Kidney capillary endothelial cell (primary cell): Measurements from ENCODE around the gene BCORL1.

ENCODE experiments used
- DNase-seq: peaks from one replicate; pipeline ENCODE4 v3.0.0-alpha.2; 2018; ENCODE audit warnings: low spot score

The BCORL1 gene, protein sequence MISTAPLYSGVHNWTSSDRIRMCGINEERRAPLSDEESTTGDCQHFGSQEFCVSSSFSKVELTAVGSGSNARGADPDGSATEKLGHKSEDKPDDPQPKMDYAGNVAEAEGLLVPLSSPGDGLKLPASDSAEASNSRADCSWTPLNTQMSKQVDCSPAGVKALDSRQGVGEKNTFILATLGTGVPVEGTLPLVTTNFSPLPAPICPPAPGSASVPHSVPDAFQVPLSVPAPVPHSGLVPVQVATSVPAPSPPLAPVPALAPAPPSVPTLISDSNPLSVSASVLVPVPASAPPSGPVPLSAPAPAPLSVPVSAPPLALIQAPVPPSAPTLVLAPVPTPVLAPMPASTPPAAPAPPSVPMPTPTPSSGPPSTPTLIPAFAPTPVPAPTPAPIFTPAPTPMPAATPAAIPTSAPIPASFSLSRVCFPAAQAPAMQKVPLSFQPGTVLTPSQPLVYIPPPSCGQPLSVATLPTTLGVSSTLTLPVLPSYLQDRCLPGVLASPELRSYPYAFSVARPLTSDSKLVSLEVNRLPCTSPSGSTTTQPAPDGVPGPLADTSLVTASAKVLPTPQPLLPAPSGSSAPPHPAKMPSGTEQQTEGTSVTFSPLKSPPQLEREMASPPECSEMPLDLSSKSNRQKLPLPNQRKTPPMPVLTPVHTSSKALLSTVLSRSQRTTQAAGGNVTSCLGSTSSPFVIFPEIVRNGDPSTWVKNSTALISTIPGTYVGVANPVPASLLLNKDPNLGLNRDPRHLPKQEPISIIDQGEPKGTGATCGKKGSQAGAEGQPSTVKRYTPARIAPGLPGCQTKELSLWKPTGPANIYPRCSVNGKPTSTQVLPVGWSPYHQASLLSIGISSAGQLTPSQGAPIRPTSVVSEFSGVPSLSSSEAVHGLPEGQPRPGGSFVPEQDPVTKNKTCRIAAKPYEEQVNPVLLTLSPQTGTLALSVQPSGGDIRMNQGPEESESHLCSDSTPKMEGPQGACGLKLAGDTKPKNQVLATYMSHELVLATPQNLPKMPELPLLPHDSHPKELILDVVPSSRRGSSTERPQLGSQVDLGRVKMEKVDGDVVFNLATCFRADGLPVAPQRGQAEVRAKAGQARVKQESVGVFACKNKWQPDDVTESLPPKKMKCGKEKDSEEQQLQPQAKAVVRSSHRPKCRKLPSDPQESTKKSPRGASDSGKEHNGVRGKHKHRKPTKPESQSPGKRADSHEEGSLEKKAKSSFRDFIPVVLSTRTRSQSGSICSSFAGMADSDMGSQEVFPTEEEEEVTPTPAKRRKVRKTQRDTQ (N-terminal part only)

DNA sequence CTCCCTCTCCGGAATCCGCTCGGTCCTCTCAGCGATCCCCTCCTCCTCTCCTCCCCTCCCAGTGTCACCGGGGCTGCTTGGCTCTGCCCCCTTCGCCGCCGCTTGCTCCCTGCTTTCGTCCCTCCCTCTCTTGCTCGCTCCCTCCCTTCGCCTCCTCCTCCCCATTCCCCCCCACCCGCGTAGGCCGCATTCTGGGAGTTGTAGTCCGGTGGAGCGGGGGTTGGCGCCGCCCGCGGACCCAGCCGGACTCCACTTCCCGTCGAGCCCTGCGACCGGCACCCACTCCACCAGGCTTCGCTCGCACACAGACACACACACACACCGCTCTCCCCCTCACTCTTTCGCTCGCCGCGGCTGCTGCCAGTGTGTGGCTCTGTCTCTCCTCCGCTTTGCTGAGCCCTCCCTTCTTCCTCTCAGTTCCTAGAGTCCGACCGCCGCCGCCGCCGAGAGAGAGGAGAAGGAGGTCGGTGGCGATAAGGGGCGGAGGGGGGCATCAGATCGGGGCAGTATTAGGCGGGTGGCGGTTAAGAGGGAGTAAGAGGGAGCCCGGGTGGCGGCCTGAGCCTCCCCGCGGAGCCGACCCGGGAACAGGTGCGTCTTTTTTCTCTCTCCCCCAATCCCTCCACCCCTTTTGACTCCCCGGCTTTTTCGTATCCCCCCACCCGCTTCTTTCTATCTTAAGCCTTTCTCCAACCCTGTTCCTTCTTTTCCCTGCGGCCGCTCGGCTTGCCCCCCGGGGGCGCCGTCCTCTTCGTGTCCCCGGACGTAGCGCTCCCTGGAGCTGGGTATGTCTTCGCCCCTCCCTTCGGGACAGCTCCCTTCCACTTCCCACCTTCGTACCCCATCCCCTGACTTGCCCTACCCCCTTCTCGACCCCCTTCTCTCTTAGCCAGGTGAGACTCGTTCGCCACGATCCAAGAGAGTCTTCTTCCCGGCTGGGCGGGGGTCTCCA is at the start of gene BCORL1:
BCORL1 (plus strand) TSS at position 336 of the 952 bp plus-strand sequence. CDS start 22,597 bp downstream, outside the sequence.
- peak; percentile 47 for DNase-seq

DNA sequence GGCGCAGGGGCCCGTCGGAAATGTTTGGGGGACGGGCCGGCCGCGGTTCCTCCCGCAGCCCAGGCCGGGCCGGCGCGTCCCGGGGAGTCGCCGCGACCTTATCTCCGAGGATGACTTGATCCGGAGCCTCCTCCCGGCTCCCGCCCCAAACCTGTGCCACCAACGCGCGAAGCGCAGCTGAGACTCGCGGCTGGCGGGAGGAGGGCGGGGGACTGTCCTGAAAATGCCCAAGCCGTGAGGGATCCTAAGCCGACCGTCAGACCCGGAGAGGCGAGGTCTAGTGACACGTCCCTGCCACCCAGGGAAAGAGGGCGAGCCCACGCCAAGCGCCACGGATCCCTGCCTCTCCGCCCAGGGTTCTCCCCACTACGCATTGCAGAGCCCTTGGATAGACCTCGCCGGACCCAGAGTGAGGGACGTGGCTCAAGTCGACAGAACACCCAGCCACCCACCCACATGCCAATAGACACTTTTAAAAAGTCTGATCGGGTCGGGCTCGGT is 49.6 kb upstream of the BCORL1 start:
- DNase-seq, result no peak

DNA sequence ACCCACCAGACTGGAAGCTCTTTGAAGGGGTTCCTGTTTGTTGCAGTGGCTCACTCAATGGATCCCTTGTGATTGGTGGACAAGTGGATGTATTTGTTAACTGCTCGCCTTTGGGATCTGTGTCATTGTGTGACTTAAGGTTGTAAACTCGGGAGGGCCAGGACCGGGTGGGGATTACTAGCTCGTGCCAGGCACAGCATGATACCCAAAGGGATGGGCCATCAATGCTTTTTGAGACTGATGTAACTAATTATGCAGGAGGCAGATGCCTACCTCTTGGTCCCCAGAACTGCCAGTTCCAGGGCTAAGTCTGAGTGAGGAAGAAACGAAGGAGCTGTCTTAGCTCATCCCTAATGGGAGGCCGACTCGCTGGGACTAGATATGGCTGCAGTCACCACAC is 48.7 kb upstream of the BCORL1 start:
- DNase-seq, result no peak

DNA sequence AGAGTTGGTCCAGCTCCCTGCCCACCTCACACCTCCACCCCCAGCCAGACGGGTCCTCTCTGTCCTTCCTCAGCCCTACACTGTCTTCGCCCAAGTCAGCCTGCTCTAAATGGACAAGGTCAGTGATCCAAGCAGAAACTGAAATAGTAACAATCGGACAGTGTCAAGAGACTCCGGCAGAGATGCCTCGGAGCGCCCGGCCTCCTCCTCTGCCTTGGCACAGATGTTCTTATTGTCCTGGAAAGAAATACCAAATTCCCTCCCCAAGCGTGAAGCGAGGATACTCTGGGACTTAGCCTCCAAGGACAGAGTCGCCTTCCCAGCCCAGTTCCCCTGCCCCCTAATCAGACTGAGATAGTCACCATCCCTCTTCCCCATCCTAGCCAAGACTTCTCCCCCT is 48.0 kb upstream of the BCORL1 start:
- DNase-seq, result no peak

DNA sequence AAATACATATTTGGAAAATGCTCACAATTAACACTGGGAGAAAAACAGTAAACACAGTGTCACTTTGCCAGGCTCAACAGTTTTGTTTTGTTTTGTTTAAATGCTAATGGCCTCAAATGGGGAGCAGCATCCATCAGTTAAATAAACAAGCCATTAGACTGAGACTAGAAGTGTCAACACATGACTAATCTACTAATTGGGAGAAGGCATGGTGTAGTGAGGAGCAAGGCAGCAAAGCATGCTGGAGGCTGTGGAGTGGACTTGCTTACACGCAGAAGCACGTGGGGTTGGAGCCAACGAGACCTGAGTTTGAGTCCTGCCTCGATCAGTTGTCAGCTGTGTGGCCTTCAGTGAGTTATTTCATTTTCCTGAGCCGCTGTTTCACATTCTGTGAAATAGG is 47.5 kb upstream of the BCORL1 start:
- DNase-seq, result no peak

DNA sequence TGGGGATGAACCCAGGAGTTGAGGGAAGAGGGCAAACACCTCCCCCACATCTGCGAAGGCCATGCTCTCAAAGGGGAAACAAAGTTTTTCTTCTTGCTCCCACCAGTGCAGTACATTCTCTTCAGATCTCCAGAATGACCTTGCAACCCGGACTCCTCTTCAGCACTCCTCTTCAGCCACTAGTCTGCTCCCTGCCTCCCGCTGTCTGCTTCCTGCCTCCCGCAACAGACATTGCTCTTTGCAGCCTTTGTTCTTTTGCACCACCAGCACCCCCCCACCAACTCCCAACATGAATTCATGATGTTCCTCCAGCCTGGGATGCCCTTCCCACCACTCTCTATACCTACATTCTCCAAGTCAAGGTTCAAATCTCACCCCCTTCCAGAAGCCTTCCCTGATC is 44.4 kb upstream of the BCORL1 start:
- DNase-seq, result no peak

DNA sequence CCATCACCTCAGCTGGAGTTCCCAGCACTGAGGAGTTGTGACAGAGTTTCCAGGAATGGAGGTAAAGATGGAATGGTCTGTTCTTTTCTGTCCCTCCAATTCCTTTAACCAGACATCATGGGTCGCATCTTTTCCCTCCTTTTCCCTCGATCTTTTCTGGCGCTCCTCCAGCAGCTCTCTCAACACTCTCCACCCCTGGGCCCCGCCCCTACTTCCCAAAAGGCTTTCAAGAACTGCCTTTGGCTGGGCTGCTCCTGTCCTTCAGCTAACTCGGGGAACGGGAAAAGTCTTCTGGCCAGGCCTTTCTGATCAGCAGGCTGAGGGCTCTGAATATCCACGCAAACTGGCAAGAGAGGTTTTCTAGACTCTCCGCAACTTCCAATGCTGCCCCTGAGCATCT is 42.4 kb upstream of the BCORL1 start:
- no peak for DNase-seq

DNA sequence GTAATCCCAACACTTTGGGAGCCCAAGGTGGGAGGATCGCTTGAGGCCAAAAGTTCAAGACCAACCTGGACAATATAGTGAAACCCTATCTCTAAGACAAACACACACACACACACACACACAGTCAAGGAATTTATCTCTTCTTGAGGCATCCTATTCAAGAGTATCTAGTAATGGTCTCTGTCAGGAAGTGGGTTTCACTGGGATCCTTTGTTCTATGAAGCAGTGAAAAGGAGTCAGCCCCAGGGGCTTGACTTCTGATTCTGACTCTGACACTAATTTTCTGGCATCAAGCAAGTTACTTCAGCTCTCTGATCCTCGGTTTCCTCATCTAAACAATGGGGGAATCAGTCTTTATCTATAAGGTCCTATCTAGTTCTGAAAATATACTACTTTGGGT is 41.7 kb upstream of the BCORL1 start:
- no peak for DNase-seq

DNA sequence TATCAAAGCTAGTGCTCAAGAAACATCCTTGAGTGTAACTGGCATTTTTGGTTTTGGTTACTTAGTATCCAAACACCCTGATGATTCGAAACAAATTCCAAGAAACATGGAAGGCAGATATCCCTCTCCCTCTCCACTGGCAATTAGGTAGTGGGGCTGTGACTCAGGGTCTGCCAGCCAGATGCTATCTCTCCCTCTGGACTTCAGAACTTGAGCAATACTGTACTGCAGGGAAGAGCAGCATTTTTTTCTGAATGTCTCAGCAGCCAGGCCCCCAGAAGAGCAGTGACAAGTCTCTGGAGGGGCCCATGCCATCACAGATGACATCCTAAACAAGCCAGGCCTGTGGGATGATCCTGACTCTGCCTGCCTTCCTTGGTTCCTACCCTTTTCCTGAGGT is 37.3 kb upstream of the BCORL1 start:
- no peak for DNase-seq

DNA sequence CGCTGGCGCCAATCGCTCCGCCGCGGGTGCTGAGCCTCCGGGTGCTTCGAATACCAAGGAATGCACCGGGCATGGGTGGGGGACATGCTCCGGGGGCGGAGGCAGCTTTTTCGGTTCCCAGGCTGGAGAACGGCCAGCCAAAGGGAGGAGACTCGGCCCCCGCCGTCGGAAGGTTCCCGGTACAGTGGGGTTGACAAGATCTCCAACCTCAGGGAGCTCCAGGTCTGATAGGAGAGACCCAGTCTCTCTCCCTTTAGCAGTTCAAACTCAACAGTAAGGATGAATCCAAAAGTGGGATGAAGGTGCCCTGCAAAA is 29.1 kb upstream of the BCORL1 start:
- no peak for DNase-seq

DNA sequence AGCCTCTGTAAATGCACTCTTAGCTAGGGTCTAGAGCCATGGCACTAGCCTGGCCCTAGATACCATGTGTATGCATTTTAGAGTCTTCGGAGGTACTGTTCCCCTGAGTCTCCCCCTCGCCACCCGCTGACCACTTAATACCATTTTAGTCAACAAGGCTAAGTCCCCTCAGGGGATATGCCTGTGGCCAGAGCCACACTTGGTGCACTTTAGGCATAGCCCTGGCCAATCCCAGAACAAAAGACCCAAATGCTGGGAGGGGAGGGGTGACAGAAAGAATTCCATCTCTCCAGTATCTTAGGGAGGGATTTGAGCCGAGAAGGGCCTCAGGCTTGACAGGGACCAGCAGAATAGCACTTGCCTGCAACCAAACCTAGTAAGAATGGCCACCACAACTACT is 28.6 kb upstream of the BCORL1 start:
- DNase-seq, result no peak

DNA sequence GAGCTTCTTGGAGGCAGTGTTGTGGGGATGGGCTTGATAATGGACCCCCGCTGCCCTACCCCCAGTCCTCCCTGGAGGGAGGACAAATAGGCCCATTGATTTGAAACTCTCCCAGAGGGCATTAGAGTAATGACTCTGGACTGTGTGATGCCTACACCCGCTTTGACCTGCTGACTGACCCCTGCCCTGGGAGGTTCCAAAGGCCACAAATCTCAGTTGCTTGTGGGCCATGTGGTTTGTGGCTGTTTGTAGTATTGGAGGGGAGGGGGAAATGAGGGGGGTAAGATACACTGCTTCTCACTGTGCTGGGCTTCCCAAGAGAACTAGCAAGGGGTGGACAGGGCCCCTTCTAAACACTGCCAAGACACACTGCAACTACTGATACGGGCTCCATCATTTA is 27.6 kb upstream of the BCORL1 start:
- DNase-seq, result no peak

DNA sequence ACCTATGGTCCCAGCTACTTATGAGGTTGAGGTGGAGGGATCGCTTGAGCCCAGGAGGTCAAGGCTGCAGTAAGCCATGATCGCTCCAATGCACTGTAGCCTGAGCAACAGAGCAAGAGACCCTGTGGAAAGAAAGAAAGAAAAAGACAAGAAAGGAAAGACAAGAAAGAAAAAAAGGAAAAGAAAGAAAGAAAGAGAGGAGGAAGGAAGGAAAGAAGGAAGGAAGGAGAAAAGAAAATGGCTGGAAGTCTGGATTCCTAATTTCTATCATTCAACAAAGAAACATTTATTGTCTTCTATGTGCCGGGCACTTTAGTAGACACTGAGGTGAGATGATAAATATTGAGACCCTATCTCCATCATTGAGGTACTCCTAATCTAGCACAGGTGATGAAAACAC is 26.8 kb upstream of the BCORL1 start:
- no peak for DNase-seq

DNA sequence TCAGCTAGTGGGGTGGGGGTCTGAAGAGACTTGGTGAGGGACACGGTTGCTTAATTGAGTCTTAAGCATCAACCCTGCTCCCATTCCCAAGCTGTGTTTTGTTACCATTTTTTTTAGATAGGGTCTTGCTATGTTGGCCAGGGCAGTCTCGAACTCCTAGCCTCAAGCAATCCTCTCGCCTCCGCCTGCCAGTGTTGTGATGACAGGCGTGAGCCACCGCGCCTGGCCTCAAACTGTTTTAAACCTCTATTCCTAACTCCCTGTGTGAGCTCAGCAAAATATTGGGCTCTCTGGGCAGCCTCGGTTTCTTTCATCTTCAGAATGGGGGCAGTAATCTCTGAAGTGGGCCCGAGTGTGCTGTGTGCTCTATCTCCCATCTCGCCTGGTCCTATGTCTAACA is 26.3 kb upstream of the BCORL1 start:
- no peak for DNase-seq

DNA sequence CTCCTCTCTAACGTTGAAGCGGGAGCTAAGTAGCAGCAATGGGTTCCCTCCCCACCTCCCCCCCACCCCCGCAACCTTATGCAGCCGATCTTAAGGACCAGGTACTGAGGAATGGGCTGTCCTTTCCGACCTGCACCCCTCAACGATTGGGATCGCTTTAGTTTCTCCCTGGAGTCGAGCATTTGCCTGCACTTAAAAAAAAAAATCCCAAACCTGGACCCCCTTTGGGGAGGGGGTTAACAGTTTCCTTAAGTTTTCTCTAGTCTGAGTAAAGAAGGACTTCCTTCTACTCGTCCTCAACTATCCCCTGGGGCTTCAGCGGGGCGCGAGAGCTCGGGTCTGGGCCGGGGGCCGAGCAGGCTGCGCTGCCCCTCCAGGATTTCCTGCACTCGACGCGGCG is 25.7 kb upstream of the BCORL1 start:
- DNase-seq, result no peak

DNA sequence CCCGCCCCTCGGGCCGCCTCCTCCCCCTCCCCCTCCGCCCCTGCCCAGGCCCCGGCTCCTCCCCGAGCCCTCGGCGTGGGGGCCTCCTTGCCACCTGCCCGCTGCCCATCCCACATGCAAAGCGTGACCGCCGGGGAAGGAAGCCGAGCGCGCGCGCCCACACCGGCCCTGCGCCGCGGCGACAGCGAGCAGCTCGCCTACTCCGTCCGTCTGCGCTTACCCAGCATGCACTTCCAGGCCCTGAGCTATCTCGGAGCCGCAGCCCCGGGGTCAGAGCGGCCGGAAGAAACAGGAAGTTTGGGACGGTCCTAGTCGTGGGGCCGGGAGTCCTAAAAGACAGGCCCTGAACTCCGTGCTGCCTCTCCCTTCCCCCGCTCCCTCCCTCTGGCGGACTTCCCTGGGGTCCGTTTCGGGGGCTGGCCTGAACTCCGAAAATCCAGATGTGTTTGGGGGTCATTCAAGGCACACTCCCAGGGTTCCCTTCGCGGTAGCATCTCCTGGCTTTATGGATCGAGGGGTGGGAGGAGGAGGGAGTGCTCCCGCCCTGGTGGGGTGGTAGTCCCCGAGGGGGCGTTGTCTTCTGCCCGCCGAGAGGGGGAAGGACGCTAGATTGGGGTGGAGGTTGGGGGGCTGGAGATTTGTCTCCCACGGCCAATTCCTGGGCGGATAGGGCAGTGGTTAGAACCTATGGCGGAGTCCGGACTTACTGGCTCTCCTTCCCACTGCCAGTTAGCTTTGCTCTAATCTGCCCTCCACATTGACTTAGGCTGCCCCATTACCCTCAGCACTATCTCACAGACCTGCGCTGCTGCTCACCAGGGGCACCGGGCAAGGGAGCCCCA is 25.0 kb upstream of the BCORL1 start:
- DNase-seq, result no peak

DNA sequence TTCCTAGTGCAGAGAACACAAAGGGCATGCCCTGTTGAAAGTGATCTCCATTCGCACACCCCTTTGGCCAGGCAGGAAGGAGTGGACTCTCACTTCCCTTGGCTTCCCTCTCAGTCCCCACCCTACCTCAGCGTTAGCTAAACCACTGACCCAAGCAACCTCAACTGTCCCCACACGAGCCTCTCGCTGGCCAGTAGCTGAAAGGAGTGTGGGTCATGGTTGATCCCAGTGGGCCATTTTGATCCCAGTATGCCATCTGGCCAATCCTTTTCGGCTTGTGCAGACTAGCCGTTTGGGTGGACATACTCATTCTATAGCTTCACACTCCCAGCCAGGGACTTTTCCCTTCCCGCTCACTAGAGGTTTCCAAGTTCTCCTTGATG is 24.4 kb upstream of the BCORL1 start:
- no peak for DNase-seq

DNA sequence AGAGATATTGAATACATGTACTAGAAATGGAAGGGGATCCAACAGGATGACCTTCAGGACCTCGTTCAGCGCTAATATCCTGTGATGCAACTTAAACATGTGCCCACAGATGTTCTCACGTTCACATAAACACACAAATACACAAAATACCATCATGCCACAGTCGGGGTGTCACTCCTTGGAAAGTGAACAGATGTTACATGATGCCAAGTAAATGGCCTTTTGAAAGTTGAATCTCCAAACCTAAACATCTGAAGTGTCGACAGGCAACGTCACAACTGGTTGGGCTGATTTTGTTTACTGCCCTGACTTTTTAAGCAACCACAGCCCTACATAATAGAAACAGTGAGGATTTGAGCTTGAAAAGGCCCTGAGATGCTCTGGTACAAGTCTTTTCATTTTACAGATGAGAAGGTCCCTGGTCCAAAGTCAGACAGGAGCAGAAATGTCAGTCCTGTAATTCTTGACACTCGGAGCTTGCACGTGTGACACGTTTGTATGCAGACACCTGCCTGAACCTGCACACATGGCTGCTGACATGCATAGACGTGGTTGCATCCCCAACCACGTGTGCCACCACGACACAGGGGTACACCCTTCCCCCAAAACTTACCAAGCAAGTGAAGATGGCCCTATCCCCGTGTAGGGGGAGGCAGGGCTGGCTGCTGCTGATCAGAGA is 23.5 kb upstream of the BCORL1 start:
- no peak for DNase-seq

DNA sequence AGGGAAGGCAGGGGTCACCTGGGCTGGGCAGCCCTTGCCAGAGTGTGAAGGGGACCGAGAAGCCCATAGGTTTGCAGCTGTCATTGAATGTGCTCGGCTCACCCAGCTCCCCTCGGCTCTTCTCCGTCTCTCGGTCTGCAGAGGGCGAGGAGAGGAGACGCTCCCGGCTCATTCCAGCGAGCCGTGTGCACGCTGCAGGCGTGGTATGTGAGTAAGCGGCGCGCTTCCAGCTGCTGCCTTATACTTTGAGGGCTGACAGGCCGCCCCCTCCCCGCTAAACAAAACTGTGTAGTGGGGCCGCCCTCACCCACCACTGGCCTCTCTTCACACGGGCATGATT is 23.0 kb upstream of the BCORL1 start:
- no peak for DNase-seq
